ENCODE data around the gene CDH23. TPM values are rescaled to one million over a fixed set of nuclear protein-coding genes. Genes with fewer than 3 reads are reported as not detected.

The CDH23 gene
- total RNA-seq, 1 donor from 2014 or later = under 0.01 TPM

GRCh38 chr10:71517298-71518169 is 120.8 kb downstream of the CDH23 start:
- no peak for DNase-seq

GRCh38 chr10:71520042-71520441 is 123.3 kb downstream of the CDH23 start:
- peak; percentile 79 for DNase-seq

- DNase-seq = no peak
Observed at GRCh38 chr10:71521504-71522441, 125.1 kb downstream of the CDH23 start.

- no peak for DNase-seq
Observed at GRCh38 chr10:71522442-71523144, 125.9 kb downstream of the CDH23 start.

- DNase-seq = no peak
Observed at GRCh38 chr10:71523756-71524155, 127.0 kb downstream of the CDH23 start.

GRCh38 chr10:71525092-71525491 is 128.4 kb downstream of the CDH23 start:
- DNase-seq = no peak

- no peak for DNase-seq
Observed at GRCh38 chr10:71525721-71526120, 129.0 kb downstream of the CDH23 start.

GRCh38 chr10:71526653-71527052 is 129.9 kb downstream of the CDH23 start:
- DNase-seq = no peak

- no peak for DNase-seq
Observed at GRCh38 chr10:71527135-71527534, 130.4 kb downstream of the CDH23 start.

- DNase-seq = no peak
Observed at GRCh38 chr10:71528371-71529206, 131.9 kb downstream of the CDH23 start.

- no peak for DNase-seq
Observed at GRCh38 chr10:71529207-71529827, 132.6 kb downstream of the CDH23 start.

GRCh38 chr10:71530781-71531180 is 134.1 kb downstream of the CDH23 start:
- no peak for DNase-seq

- DNase-seq = no peak
Observed at GRCh38 chr10:71531485-71532446, 135.0 kb downstream of the CDH23 start.

- no peak for DNase-seq
Observed at GRCh38 chr10:71532878-71533277, 136.2 kb downstream of the CDH23 start.

- DNase-seq = no peak
Observed at GRCh38 chr10:71533936-71534335, 137.2 kb downstream of the CDH23 start.

- no peak for DNase-seq
Observed at GRCh38 chr10:71534568-71535194, 138.0 kb downstream of the CDH23 start.

GRCh38 chr10:71536332-71536731 is 139.6 kb downstream of the CDH23 start:
- no peak for DNase-seq

GRCh38 chr10:71537125-71537524 is 140.4 kb downstream of the CDH23 start:
- DNase-seq = no peak

- DNase-seq = no peak
Observed at GRCh38 chr10:71537681-71538080, 141.0 kb downstream of the CDH23 start.
